ENCODE results near the gene HNRNPA1.
"Not testable (repeated sequence)": the region's sequence is repeated elsewhere in the genome, so short reads cannot be mapped to it uniquely, and the experiment has no call there.

HNRNPA1 gene

GRCh38 chr12:54277823-54278276 is 2.7 kb upstream of the HNRNPA1 start:
- DNase-seq, result no peak

- DNase-seq, result no peak
Observed at GRCh38 chr12:54279227-54279631, 1.3 kb upstream of the HNRNPA1 start.

GRCh38 chr12:54279632-54280467 is 676 bp upstream of the HNRNPA1 start, which contains the start of gene CBX5:
TSS of gene CBX5 (minus strand) at chr12:54280122. CDS start at chr12:54257650, 22,472 bp downstream.
- peak; percentile 100 for DNase-seq

GRCh38 chr12:54281261-54281638 is 724 bp downstream of the HNRNPA1 start:
- DNase-seq, result not testable (repeated sequence)

- DNase-seq, result not testable (repeated sequence)
Observed at GRCh38 chr12:54281694-54282093, 1.2 kb downstream of the HNRNPA1 start.

GRCh38 chr12:54282949-54283593 is 2.5 kb downstream of the HNRNPA1 start:
- DNase-seq, result peak; percentile 52

- not testable (repeated sequence) for DNase-seq
Observed at GRCh38 chr12:54284070-54284780, 3.7 kb downstream of the HNRNPA1 start.

GRCh38 chr12:54285150-54286041 is 4.9 kb downstream of the HNRNPA1 start:
- no peak for DNase-seq

GRCh38 chr12:54286042-54287030 is 5.8 kb downstream of the HNRNPA1 start:
- no peak for DNase-seq

GRCh38 chr12:54287261-54288157 is 7.0 kb downstream of the HNRNPA1 start:
- DNase-seq, result peak; percentile 21

GRCh38 chr12:54292083-54292930 is 11.8 kb downstream of the HNRNPA1 start:
- no peak for DNase-seq

- no peak for DNase-seq
Observed at GRCh38 chr12:54292931-54293241, 12.4 kb downstream of the HNRNPA1 start.

GRCh38 chr12:54294152-54294952 is 13.8 kb downstream of the HNRNPA1 start:
- peak; percentile 64 for DNase-seq

- no peak for DNase-seq
Observed at GRCh38 chr12:54294953-54295566, 14.5 kb downstream of the HNRNPA1 start.

GRCh38 chr12:54296393-54297099 is 16.0 kb downstream of the HNRNPA1 start:
- no peak for DNase-seq

- no peak for DNase-seq
Observed at GRCh38 chr12:54298904-54299303, 18.4 kb downstream of the HNRNPA1 start.
